Measurements from ENCODE around the gene WEE1. TPM values are rescaled to one million over a fixed set of nuclear protein-coding genes. Genes with fewer than 3 reads are reported as not detected.

Gene WEE1
- total RNA-seq, 1 experiment from 2014 or later: 67.9 TPM

DNA sequence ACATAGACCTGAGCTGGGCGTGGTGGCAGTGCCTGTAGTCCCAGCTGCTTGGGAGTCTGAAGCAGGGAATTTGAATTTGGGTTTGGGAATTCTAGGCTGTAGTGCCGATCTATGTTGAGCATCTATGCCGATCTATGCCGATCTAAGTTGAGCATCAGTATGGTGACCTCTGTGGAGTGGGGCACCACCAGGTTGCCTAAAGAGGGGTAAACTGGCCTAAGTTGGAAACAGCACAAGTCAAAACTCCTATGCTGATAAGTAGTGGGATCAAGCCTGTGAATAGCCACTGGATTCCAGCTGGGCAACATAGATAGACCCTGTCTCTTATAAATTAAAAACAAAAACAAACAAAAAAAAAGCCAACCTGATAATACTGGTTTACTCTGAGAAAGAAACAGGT is 7.4 kb downstream of the WEE1 start:
- ATAC-seq (no peak), DNase-seq (ENCODE audit: low read depth, low spot score) (no peak)
- CTCF ChIA-PET: interaction anchor here (0.6 kb wide), 1 partner anchor 32 kb away, joined by 4 read pairs; no protein-coding TSS in a partner anchor
- POLR2A ChIA-PET: interaction anchor here (1.0 kb wide), 1 partner anchor 10 kb away, joined by 4 read pairs; no protein-coding TSS in a partner anchor
- in situ Hi-C loops (cut with HindIII; ENCODE audit: low pct_unique_long_range_greater_than_20kb, low sequenced_read_pairs) (loop anchor here (25.0 kb wide), 1 partner anchor 731 kb away; the partner anchor contains the start of gene ADM), intact Hi-C loops (cut with micrococcal nuclease; ENCODE audit: unreplicated experiment) (no loop called here)
- no peaks in the 10 kb centered on the region for H3K9me3 ChIP-seq (ENCODE audit: control insufficient read depth, insufficient read depth, low read depth, low read length)
- peaks cover 75% of the 10 kb centered on the region for H3K36me3 ChIP-seq (ENCODE audit: control insufficient read depth, insufficient read depth, low read length)
- no peak overlapping the region for H3K4me3 ChIP-seq (ENCODE audit: low read depth in 2 of 2, low read length in 2 of 2)
- no peaks in the 10 kb centered on the region for H3K27me3 ChIP-seq (ENCODE audit: control insufficient read depth, insufficient read depth, low read length)
- peaks cover 22% of the 10 kb centered on the region for H3K4me1 ChIP-seq (ENCODE audit: control insufficient read depth, insufficient read depth, low read length)
- TF ChIP-seq SIN3A (IDR thresholded peaks at IDR 0.05; ENCODE audit: borderline replicate concordance, insufficient read depth, low read depth, low read length): no peak
- TF ChIP-seq, protein P1, sequence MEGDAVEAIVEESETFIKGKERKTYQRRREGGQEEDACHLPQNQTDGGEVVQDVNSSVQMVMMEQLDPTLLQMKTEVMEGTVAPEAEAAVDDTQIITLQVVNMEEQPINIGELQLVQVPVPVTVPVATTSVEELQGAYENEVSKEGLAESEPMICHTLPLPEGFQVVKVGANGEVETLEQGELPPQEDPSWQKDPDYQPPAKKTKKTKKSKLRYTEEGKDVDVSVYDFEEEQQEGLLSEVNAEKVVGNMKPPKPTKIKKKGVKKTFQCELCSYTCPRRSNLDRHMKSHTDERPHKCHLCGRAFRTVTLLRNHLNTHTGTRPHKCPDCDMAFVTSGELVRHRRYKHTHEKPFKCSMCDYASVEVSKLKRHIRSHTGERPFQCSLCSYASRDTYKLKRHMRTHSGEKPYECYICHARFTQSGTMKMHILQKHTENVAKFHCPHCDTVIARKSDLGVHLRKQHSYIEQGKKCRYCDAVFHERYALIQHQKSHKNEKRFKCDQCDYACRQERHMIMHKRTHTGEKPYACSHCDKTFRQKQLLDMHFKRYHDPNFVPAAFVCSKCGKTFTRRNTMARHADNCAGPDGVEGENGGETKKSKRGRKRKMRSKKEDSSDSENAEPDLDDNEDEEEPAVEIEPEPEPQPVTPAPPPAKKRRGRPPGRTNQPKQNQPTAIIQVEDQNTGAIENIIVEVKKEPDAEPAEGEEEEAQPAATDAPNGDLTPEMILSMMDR (IDR thresholded peaks at IDR 0.05): no peak
- no peak for TF ChIP-seq TCF7L2 (IDR thresholded peaks at IDR 0.05; ENCODE audit: low read depth, low read length)
- TF ChIP-seq, protein P2, sequence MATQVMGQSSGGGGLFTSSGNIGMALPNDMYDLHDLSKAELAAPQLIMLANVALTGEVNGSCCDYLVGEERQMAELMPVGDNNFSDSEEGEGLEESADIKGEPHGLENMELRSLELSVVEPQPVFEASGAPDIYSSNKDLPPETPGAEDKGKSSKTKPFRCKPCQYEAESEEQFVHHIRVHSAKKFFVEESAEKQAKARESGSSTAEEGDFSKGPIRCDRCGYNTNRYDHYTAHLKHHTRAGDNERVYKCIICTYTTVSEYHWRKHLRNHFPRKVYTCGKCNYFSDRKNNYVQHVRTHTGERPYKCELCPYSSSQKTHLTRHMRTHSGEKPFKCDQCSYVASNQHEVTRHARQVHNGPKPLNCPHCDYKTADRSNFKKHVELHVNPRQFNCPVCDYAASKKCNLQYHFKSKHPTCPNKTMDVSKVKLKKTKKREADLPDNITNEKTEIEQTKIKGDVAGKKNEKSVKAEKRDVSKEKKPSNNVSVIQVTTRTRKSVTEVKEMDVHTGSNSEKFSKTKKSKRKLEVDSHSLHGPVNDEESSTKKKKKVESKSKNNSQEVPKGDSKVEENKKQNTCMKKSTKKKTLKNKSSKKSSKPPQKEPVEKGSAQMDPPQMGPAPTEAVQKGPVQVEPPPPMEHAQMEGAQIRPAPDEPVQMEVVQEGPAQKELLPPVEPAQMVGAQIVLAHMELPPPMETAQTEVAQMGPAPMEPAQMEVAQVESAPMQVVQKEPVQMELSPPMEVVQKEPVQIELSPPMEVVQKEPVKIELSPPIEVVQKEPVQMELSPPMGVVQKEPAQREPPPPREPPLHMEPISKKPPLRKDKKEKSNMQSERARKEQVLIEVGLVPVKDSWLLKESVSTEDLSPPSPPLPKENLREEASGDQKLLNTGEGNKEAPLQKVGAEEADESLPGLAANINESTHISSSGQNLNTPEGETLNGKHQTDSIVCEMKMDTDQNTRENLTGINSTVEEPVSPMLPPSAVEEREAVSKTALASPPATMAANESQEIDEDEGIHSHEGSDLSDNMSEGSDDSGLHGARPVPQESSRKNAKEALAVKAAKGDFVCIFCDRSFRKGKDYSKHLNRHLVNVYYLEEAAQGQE (IDR thresholded peaks at IDR 0.05; ENCODE audit: insufficient read depth in 1 of 2, low read depth in 2 of 2, low read length in 1 of 2): no peak
- no peak for TF ChIP-seq POLR2AphosphoS5 (IDR thresholded peaks at IDR 0.05; ENCODE audit: low read depth, low read length)
- no TSS peak for BruUV-seq (replicated peaks)
- H3K27ac ChIP-seq (ENCODE audit: low read length): no peak overlapping the region

DNA sequence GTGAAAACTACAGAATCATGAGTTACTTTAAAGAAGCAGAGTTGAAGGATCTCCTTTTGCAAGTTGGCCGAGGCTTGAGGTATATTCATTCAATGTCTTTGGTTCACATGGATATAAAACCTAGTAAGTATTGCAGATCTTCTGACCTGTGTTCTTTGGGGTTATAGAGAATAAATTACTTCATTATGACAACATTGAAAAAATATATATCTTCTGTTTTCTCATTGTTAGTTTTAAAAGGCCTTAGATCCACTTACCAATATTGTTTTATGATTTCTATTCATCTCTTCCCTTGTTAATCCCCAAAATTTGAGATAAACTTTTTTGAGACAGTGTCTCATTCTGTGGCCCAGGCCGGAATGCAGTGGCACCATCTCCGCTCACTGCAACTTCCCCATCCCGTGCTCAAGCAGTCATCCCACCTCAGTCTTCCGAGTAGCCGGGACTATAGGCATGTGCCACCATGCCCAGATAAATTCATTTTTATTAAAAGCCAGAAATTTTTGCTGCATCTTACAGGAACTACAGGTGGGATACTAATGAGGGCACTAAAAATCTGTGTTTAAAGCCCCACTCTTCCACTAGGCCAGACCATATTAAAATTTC is 8.2 kb downstream of the WEE1 start:
- H3K36me3 ChIP-seq (ENCODE audit: control insufficient read depth, insufficient read depth, low read length): peaks cover 75% of the 10 kb centered on the region
- BruUV-seq (replicated peaks): TSS peak; percentile 13

More for the DNA sequence above, 8.2 kb downstream of the WEE1 start:
- Histone ChIP-seq H3K9me3 (ENCODE audit: control insufficient read depth, insufficient read depth, low read depth, low read length) (no peaks in the 10 kb centered on the region), H3K4me1 (ENCODE audit: control insufficient read depth, insufficient read depth, low read length) (peaks cover 17% of the 10 kb centered on the region), H3K27ac (ENCODE audit: low read length) (no peak overlapping the region), H3K27me3 (ENCODE audit: control insufficient read depth, insufficient read depth, low read length) (no peaks in the 10 kb centered on the region), H3K4me3 (ENCODE audit: low read depth in 2 of 2, low read length in 2 of 2) (no peak overlapping the region)
- in situ Hi-C loops (cut with HindIII; ENCODE audit: low pct_unique_long_range_greater_than_20kb, low sequenced_read_pairs): loop anchor here (25.0 kb wide), 1 partner anchor 731 kb away; the partner anchor contains the start of gene ADM
- POLR2A ChIA-PET: interaction anchor here (1.0 kb wide), 1 partner anchor 9 kb away, joined by 4 read pairs; no protein-coding TSS in a partner anchor
- no peak for ATAC-seq
- intact Hi-C loops (cut with micrococcal nuclease; ENCODE audit: unreplicated experiment): no loop called here
- CTCF ChIA-PET: interaction anchor here (0.6 kb wide), 1 partner anchor 33 kb away, joined by 4 read pairs; no protein-coding TSS in a partner anchor
- no peak for TF ChIP-seq SIN3A (IDR thresholded peaks at IDR 0.05; ENCODE audit: borderline replicate concordance, insufficient read depth, low read depth, low read length)
- TF ChIP-seq, protein P1 (IDR thresholded peaks at IDR 0.05): no peak
- TF ChIP-seq, protein P2 (IDR thresholded peaks at IDR 0.05; ENCODE audit: insufficient read depth in 1 of 2, low read depth in 2 of 2, low read length in 1 of 2): no peak
- no peak; the same call in 1 of the 2 replicates for TF ChIP-seq POLR2AphosphoS5 (IDR thresholded peaks at IDR 0.05; ENCODE audit: low read depth, low read length)
- TF ChIP-seq TCF7L2 (IDR thresholded peaks at IDR 0.05; ENCODE audit: low read depth, low read length): no peak
- DNase-seq (ENCODE audit: low read depth, low spot score): no peak
